GM19025 (cell line): Measurements from ENCODE around the gene EXT2.

Source experiments
- ATAC-seq: cut with Tn5 transposase; IDR thresholded peaks from one replicate; pipeline ENCODE4 v1.9.1; 2021; ENCODE audit warnings: mild to moderate bottlenecking, low read depth, moderate library complexity; ENCODE audit not compliant: unreplicated experiment

The EXT2 gene

DNA sequence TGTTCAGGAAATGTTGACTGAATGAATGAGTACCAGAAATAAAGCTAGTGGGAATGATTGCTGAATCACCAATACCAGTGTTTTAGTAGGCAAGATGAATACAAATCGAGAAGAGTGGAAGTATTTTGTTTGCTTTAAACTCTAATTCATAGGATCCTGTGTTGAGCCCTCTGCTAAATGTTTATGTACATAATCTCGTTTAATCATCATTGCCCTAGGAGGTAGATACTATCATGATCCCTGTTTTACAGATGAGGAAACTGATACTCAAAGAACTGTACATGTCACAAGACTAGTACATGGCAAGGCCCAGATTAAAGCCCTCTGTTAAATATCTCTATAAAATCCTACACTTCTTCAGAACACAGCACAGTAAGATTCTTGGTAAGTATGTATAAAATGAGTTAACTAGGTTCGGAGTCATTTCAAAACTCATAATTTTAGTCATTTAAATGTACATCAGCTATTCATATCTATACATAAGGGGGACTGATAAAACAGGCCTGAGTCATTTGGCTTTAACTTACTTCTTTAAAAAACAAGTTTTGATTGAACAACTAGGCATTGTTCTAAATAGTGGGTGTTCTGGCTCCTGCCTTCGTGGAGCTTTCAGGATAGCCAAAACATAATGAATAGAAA is 97.1 kb downstream of the EXT2 start:
- ATAC-seq: no peak

DNA sequence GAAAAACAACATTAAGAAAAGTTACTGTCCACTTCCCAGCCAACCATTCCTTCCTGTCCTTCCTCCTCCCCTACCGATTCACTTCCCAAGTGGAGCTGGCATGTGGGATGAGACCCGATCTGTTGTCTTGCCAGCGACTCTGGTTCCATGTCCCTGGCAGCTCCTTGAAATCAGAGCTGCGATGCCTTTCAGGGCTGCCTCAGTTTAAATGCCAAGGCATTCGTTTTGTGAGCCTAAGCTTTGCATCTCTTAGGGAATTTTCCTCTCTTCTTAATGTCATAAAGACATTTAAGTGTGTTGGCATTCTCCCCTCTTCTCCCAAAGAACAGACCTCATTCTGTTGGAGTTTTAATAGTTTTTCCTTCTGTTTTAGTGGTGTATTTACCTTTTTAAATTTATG is 98.4 kb downstream of the EXT2 start:
- ATAC-seq: no peak

DNA sequence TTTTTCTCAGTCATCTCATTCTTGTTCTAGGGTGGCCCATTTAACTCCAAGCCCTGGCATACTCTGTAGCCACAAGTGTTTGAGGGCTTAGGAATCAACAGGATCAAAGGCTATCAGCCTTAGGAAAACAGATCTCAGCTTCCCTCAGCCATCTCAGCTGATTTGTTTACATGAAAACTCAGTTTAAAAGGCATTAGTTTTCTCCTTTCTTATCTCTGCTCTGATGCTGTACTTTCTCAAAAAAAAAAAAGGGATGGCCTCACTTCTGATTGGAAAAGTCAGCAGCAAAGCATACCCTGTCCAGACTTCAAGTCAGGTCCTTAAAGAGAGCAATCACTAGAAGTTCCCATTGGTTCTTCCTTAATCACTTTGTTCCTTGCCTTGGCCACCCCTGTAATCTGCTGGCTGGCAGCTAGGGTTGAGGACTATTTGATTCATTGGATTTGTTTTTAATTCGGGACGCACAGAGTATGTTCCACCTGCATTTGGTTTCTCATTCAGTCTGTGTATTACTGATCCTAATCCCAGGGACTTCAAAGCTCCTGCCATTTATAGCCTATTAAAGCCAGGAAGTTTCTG is 102.8 kb downstream of the EXT2 start:
- ATAC-seq: no peak

DNA sequence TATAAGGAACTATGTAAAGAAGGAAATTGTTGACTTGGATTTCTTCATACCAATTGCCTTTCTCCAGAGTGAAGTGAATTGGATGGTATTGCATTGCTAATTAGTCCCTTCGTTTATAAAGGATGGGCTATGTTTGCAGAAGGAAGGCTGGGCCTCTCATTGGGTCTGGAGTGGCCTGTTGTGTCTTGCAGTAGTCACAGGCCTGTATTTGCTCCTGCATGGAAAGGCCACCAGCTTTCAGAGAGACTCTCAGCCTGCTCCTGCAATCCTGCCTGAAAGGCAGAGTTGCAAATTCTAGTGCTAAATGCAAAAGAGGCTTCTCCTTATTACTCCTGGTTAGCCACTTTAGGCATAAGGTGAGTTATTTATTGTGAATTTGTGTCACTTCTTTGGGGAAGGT is 103.8 kb downstream of the EXT2 start:
- no peak for ATAC-seq

DNA sequence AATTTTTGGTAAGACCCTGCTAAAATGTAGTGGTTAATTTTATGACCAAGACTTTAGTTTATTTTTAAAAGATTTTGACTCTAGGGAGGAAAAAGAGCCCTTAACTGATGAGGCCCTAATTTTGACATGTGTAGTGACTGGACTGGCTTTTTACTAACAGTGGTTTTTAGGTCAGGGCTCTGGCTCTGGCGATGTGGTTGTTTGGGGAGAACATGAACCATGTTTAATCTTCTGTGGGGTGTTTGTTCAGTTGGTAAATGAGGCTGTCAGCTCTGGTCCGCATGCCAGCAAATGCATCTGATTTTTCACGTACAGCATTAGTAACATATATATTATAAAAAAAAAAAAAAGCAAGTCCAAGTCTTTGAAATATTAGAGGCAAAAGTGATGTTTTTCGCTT is 104.3 kb downstream of the EXT2 start:
- no peak for ATAC-seq

DNA sequence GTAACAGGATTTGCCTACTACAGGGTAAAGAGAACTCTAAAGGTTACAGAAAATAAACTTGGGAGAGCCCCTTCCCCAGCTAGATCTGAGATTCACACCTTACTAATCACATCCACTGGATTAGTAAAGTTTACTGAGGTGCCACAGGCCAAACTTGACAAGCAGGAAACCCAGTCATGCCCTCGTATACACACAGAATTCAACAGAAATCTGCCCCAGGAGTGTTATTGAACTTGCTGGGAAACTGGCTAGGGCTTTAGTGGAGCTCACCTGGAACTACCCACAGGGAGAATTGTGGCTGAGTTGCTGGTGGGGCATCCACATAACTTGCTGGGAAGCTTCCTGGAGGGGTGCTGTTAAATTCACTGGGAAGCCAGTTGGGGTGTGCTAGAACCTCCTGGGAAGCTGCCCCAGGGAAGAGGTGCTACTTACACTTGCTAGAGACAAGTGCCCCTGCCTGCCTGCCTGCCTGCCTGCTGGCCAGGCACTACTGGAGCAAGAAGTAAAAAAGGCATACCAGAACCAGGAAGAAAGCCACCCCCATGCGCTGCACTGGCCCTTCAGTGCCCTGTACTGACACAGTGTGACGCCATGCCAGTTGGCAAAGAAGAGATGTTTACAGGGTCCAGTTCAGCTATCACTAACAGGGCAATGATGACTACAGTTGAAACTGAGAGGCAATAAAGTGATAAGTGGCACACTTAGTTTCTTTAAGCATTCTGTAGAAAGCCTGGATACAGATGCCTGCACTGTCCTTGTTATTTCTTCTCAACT is 108.0 kb downstream of the EXT2 start:
- ATAC-seq: no peak

DNA sequence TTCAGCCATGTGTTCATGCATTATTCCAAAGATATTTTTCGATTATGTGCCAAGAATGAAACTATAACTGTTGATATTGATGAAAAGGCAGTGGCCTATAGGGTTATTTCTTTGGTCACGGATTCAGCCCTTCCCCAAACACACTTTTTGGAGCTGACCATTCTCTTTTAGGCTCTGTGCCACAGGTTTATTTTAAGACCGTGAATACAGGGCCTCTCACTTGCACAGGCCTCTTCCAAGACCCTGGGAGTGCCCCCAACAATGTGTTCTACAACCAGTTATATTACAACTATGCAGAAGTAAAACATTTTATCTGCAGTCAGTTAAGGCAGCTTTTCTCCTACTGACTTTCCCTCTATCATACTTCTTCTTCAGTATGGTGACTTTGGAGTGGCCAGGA is 109.9 kb downstream of the EXT2 start:
- ATAC-seq: no peak

DNA sequence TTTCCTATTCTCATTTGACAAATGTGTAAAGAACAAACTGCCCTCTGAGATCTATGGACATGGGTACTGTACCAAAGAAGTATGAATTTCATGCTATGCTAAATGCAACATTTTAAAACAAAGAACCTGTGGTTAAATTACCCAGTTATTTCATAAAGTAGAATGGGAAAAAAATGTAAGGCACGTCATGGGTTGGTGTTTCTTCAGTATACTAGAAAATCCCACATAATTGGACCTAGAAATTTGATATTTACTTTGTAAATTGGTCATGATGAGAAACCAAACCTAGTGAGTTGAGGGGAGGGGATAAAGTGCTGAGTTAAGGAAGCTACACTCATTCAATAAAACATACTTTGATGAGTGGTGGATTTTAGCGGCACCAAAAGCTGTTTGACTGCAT is 110.4 kb downstream of the EXT2 start:
- no peak for ATAC-seq

DNA sequence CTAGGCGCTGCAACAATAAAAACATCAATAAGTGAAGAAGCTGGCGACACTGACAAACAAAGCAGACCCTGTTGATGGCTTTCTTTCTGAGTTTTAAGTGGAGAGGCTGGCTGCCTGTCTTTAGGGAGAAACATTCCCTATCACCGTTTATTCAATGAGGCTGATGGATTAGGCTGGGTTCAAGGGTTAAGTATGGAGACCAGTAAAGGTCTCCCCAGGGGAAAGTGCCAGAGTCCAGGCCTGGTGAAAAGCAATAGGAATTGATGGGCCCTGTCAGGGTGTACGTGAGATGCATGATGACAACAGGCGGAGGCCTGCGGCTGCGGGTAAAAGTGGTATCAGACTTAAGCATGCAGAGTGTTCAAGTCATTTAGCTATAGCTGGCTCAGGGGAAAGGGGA is 111.8 kb downstream of the EXT2 start:
- ATAC-seq: no peak

DNA sequence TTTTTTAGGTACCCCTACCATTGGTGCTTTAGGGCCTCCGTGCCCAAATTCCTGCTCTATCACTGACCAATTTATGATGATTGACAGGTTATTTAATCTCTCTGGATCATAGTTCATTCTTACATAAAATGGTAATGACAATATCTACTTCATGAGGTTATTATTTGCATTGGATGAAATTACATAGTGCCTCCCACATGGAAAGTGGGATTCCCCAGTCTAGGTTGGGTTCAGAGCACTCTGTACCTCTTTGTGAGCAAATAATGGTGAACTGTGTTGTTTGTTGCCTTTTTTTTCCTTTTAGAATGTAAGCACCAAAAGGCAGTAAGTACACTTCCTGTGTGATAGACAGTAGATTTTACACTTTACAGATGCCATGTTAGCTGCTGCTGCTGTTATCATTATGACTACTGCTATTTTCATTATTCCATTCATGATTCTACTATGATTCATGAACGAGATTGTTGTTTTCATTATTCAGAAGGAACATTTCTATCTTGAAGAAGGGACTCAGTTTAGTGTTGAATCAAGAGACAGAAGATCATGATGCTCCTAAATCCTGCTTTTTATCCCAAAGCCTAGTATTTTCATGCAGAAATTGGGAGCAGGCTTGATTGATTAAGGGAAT is 113.6 kb downstream of the EXT2 start:
- ATAC-seq: no peak

DNA sequence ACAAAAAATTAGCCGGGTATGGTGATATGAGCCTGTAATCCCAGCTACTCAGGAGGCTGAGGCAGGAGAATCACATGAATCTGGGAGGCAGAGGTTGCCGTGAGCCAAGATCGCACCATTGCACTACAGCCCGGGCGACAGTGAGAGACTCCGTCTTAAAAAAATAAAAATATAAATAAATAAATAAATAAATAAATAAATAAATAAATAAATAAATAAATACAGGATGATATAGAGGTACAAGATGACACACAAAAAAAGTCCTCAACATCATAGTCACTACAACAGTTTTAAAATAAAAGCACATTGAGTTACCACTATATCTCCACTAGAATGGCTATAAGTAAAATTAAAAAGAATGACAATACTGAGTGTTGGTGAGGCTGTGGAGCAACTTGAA is 116.7 kb downstream of the EXT2 start:
- ATAC-seq: no peak

DNA sequence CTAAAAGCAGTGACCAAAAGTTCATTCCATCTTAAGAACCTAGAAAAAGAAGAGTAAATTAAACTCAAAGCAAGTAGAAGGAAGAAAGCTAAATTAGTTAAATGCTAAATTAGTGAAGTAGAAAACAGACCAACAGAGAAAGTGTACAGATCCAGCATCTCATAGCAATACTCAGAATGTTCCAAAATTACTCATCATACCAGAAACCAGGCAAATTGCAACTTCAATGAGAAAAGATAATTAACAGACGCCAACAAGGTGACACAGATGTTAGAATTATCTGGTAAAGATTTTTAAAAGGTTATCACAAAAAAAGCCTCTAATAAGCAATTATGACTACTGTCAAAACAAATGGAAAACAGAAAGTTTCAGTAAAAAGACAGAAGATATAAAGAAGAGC is 117.7 kb downstream of the EXT2 start:
- ATAC-seq: no peak

DNA sequence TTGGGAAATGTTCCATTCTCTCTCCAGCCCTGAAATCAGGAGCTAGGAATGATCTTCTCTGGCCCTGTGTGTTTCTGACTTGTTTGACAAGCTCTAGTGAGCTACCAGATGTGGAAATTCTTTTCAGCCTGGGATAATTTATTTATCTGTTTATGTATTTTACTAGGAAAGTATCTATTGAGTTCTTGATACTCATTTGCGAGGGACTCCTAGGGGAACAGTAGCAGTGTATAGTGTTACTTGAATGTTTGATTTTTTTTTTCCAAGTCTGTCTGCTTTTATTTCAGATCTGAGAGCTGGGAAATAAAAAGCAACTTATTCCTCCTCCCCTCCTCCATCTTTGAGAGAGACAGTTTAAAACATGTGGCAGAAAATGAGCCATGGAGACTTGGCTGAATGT is 122.0 kb downstream of the EXT2 start:
- ATAC-seq: no peak

DNA sequence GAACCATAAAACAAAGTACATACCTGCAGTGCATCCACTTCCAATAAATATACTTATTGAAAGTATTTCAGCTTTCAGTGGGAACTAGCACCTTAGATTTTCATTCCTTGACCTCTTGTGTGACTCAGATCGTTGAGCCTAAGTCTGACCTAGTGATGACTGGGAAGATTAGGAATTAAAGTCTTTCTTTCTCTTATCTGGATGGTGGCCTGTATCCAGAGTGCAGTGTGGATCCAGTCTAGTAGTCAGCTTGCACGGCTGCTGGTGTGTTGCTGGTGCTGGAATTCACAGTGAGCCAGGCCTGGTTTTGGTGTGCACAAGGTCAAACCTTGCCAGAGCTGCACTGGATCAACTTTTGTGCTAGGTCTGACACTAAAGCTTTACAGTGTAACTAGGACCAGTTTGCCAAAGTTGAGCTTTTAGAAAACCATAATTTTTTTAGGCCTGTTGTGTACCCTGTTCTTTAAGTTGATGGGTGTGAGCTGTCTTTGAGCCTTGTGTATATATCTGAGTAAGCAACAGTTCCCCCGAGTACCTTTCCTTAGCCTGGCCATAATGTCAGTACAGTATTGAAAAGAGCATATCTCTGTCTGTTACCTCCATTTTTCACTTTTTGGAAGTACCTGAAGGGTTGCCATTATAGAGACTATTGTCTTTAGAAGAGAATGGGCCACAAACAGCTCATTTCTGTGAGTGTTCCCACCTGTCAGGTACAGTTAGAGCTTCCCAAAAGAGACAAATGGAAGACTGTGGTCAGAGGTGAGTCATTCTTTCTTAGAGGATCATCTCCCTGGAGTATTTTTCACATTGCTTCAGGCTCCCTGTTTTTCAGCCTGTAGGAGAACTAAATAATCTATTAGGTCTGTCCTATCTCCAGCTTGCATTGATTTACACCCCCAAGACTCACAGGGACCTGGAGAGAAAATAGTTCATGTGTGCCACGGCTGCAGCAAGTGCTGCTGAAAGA is 124.6 kb downstream of the EXT2 start:
- no peak for ATAC-seq

DNA sequence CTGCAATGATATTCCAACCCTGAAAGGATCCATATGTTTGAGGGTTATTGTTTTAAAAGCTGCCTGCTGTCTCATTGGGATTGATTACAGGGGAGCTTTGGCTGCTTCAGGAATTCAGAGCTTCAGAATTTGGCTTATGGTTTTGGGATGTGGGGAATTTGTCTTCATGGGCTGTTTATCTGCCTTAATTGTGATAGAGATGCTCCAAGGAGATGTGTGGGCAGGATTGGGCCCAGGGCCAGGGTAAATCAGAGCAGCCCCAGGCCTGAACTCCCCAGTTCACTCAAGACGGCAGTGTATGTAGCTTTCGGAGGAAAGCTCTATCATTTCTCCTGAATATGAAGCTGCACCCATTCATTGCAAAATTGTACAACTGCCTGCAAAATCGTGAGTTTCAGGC is 126.0 kb downstream of the EXT2 start:
- no peak for ATAC-seq

DNA sequence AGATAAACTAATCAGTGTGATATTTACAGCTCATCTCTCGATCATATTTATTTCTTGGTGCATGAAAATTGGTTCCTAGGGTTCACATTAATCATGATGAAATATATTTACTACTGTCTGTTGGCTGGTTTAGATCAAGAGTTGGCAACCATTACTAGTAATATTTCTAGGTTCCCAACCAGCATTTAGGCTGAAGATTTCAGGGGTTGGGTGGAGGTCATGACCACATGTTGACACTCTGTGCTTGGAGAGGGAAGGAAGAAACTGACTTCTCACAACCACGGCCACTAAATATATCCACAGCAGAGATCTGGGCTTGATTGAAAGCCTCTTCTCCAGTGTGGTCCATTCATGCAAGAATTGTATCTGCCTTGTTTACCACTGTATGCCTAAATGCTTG is 126.5 kb downstream of the EXT2 start:
- no peak for ATAC-seq

DNA sequence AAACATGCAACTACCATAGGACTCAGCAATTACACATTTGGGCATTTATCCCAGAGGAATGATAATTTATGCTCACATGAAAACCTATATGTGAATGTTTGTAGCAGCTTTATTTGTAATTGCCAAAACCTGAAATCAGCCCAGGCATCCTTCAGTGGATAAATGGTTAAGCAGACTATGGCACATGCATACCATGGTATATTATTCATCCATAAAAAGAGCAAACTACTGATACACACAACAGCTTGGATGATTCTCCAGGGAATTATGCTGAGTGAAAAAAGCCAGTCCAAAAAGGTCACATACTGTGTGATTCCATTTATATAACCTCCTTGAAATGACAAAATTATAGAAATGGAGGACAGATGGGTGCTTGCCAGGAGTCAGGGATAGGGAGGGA is 127.8 kb downstream of the EXT2 start:
- no peak for ATAC-seq

DNA sequence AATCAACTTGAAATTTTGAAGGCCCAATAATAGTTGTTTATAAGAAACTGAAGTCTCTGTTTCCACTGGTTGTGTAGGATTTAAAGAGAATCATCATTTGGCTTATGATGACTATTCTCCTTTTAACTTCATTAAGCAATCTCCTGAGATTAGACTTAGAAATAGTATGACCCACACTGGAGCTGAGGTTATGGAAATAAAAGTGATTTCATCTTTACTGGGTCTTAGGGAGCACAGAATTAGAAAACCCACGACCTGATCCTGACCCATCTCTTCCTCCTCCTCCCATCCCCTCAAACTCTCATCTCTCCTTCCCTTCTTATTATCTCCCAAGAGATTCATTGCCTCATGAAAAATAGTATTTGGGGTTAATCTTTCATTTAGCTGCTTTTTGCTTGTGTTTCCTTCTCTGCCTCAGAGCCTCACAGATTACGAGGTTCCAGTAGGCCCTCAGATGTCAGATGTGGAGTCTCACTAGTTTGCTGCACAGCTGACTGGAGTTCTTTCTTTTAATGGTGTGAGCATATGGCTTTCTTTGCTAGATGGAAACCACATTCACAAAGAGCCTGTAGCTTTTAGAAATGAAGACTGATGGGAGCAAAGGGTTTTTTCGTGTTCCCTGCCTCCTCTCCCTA is 129.5 kb downstream of the EXT2 start:
- ATAC-seq: no peak

DNA sequence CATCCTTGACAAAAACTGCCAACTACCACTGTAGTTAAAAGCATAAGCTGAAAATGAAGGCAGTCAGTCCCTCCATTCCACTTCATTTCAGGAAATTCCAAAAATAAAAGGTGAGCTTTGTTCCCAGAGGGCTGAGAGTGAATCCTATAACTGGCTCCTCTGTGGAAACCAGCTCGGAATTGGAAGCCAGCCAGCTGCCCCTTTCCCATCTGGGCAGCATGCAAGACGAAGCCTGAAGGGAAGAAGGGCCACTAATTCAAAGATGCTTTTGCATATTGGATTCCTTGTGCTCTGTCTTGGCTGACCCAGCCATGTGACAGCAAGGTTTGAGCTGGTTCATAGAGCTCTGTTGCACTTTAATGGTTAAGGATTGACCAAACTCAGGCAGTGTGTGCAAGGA is 131.0 kb downstream of the EXT2 start:
- no peak for ATAC-seq

DNA sequence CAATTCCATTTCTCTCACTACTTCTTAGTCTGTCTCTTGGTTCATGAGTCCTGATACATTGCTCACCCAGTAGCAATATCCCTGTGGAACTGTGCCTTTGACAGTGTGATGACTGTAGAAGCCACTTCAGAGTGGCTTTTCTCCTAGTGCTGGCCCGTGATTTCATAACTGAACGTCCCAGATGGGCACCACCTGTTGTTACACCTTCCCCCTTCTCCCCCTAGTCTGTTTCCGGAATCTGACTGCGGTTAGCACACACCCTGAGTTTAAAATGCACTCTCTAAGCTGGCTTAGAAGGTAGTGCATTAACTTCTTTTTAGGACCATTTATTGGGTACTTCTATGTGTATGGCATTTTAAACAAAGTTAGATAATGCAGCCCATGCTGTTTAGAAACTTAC is 131.5 kb downstream of the EXT2 start:
- ATAC-seq: no peak
